Gastroesophageal sphincter (tissue), 4 donors: ENCODE measurements around the gene SP110. TPM values are rescaled to one million over a fixed set of nuclear protein-coding genes. Genes with fewer than 3 reads are reported as not detected.

ENCODE experiments used
- ATAC-seq: fragments of 150-250 bp; one replicate; pipeline ENCODE4 v1.9.1; 2016; ENCODE audit warnings: mild to moderate bottlenecking, moderate library complexity
- H3K27ac ChIP-seq, 4 donors: fragments of 200-600 bp; sonication (generic) in 3 of 4; 1 replicate in 3 of 4; 2 replicates in 1 of 4; pipeline ENCODE4 v1.5.1; 2016 to 2019
- H3K27me3 ChIP-seq: fragments of 200-600 bp; sonication (generic); one replicate; pipeline ENCODE4 v1.5.1; 2019
- H3K36me3 ChIP-seq, 2 donors: fragments of 200-600 bp; sonication (generic); one replicate each; pipeline ENCODE4 v1.5.1; 2019; ENCODE audit warnings: control low read depth in 1 of 2
- H3K4me1 ChIP-seq, 3 donors: fragments of 200-600 bp; sonication (generic); 1 replicate in 2 of 3; 2 replicates in 1 of 3; pipeline ENCODE4 v1.5.1; 2016 to 2019; ENCODE audit warnings: control low read depth in 2 of 3
- H3K4me3 ChIP-seq, 2 donors: fragments of 200-600 bp; sonication (generic); one replicate each; pipeline ENCODE4 v1.5.1; 2019; ENCODE audit warnings: mild to moderate bottlenecking in 1 of 2, moderate library complexity in 1 of 2
- H3K9me3 ChIP-seq, 3 donors: fragments of 200-600 bp; sonication (generic); one replicate each; pipeline ENCODE4 v1.5.1; 2017 to 2019; ENCODE audit warnings: control low read depth in 2 of 3
- CTCF ChIP-seq, 4 experiments: fragments of 200-600 bp in 2 of 4; fragments of 450-650 bp in 2 of 4; sonication (generic) in 1 of 4; IDR thresholded peaks; one replicate each; pipeline ENCODE4 v1.5.1; 2017 to 2019; ENCODE audit warnings: antibody characterized with exemption in 4 of 4, mild to moderate bottlenecking in 2 of 4, moderate library complexity in 2 of 4
- EP300 ChIP-seq: sonication (generic); formaldehyde crosslinking; IDR thresholded peaks from one replicate; pipeline ENCODE4 v1.6.1; 2017; ENCODE audit warnings: antibody characterized with exemption, mild to moderate bottlenecking
- POLR2A ChIP-seq, 2 donors: fragments of 450-650 bp; IDR thresholded peaks; one replicate each; pipeline ENCODE4 v1.6.1; 2017; ENCODE audit warnings: antibody characterized with exemption in 2 of 2, mild to moderate bottlenecking in 2 of 2, moderate library complexity in 1 of 2
- POLR2AphosphoS5 ChIP-seq: sonication (generic); formaldehyde crosslinking; IDR thresholded peaks from one replicate; pipeline ENCODE4 v1.6.1; 2017; ENCODE audit warnings: antibody characterized with exemption
- WGBS, 2 donors: methylation state at CpG; one replicate each; pipeline ENCODE4 v1.1.5; 2018; ENCODE audit warnings: low coverage in 1 of 2; 5-methylcytosine and 5-hydroxymethylcytosine counted together
- total RNA-seq, 4 donors: library from RNA; depleted of rRNA; stranded (reverse); fragments of >200 nt; gene quantifications; one replicate each; pipeline ENCODE4 v1.1.0, GENCODE V29; 2016

The SP110 gene
- total RNA-seq, 4 donors from 2014 or later: 16.3 to 37.5 (median 19.2) TPM

GRCh38 chr2:230137902-230138539 is 81.8 kb downstream of the SP110 start:
- Histone ChIP-seq H3K27me3 (no peaks in the 10 kb centered on the region), H3K27ac (no peak overlapping the region), H3K4me3 (no peak overlapping the region), H3K36me3 (no peaks in the 10 kb centered on the region), H3K4me1 (no peaks in the 10 kb centered on the region), H3K9me3 (peaks cover 0 to 6% (median 0%) of the 10 kb centered on the region in 3 donors)
- no peak for ATAC-seq
- no peak for TF ChIP-seq EP300
- 100% methylated on average over 1 of the region's 1 CpG for WGBS, 2 donors

GRCh38 chr2:230135130-230135525 is 84.7 kb downstream of the SP110 start:
- no peaks in the 10 kb centered on the region for H3K27me3 ChIP-seq
- H3K4me1 ChIP-seq: no peaks in the 10 kb centered on the region
- TF ChIP-seq EP300: no peak
- TF ChIP-seq POLR2A (IDR thresholded peaks at IDR 0.05): no peak
- no peak for TF ChIP-seq CTCF (IDR thresholded peaks at IDR 0.05)
- TF ChIP-seq POLR2AphosphoS5: no peak
- WGBS, 2 donors: 44 to 57% methylated on average over 4 of the region's 4 CpGs
- H3K4me3 ChIP-seq: no peak overlapping the region
- no peak overlapping the region for H3K27ac ChIP-seq
- peaks cover 0 to 6% (median 0%) of the 10 kb centered on the region in 3 donors for H3K9me3 ChIP-seq
- H3K36me3 ChIP-seq: no peaks in the 10 kb centered on the region
- no peak for ATAC-seq

GRCh38 chr2:230134496-230135129 is 85.2 kb downstream of the SP110 start:
- TF ChIP-seq POLR2AphosphoS5 (no peak), EP300 (no peak), POLR2A (IDR thresholded peaks at IDR 0.05) (no peak), CTCF (IDR thresholded peaks at IDR 0.05) (no peak)
- Histone ChIP-seq H3K4me1 (peaks cover 0 to under 1% (median 0%) of the 10 kb centered on the region in 3 donors), H3K9me3 (peaks cover 0 to 6% (median 0%) of the 10 kb centered on the region in 3 donors), H3K27me3 (no peaks in the 10 kb centered on the region), H3K36me3 (no peaks in the 10 kb centered on the region), H3K27ac (no peak overlapping the region), H3K4me3 (no peak overlapping the region)
- peak; percentile 14 for ATAC-seq
- WGBS, 2 donors: 20 to 50% methylated on average over 1 of the region's 1 CpG

GRCh38 chr2:230131366-230131765 is 88.4 kb downstream of the SP110 start:
- Histone ChIP-seq H3K27ac (peak overlapping the region; percentile 56 to 77 (median 67)), H3K4me1 (peaks cover 0 to 9% (median 0%) of the 10 kb centered on the region in 3 donors), H3K36me3 (no peaks in the 10 kb centered on the region), H3K27me3 (no peaks in the 10 kb centered on the region), H3K4me3 (no peak overlapping the region), H3K9me3 (peaks cover 0 to 6% (median 0%) of the 10 kb centered on the region in 3 donors)
- WGBS, 2 donors: 49 to 52% methylated on average over 4 of the region's 4 CpGs
- ATAC-seq: peak; percentile 21
- TF ChIP-seq CTCF (IDR thresholded peaks at IDR 0.05) (no peak), EP300 (no peak), POLR2AphosphoS5 (no peak), POLR2A (IDR thresholded peaks at IDR 0.05) (no peak)

GRCh38 chr2:230130668-230131364 is 89.0 kb downstream of the SP110 start:
- ATAC-seq: peak; percentile 90
- 41 to 44% methylated on average over 6 to 9 of the region's 11 CpGs for WGBS, 2 donors
- Histone ChIP-seq H3K27ac (peak overlapping the region; percentile 56 to 77 (median 67)), H3K9me3 (peaks cover 0 to 6% (median 0%) of the 10 kb centered on the region in 3 donors), H3K27me3 (no peaks in the 10 kb centered on the region), H3K4me1 (peaks cover 0 to 9% (median 0%) of the 10 kb centered on the region in 3 donors), H3K4me3 (no peak overlapping the region), H3K36me3 (no peaks in the 10 kb centered on the region)
- TF ChIP-seq CTCF (IDR thresholded peaks at IDR 0.05) (no peak), POLR2AphosphoS5 (peak; percentile 33)
